ENCODE data around the gene RUNDC3A. TPM values are rescaled to one million over a fixed set of nuclear protein-coding genes. Genes with fewer than 3 reads are reported as not detected.
A peak's percentile ranks its signal among the peaks of the same experiment; 100 is the strongest.

The RUNDC3A gene
- total RNA-seq, 2 experiments from 2014 or later = not detected

GRCh38 chr17:44358066-44358465, 49.7 kb downstream of the RUNDC3A start:
- no peaks in the 10 kb centered on the region for H3K36me3 Mint-ChIP-seq (ENCODE audit: low read depth)
- CTCF ChIA-PET = interaction anchor here (2.3 kb wide), 1 partner anchor 12 kb away, joined by 9 read pairs; the partner anchor contains the start of gene GRN

GRCh38 chr17:44359006-44359405, 50.6 kb downstream of the RUNDC3A start:
- Mint-ChIP-seq H3K36me3 (ENCODE audit: low read depth) (no peaks in the 10 kb centered on the region), H3K27me3 (peaks cover 13% of the 10 kb centered on the region), H3K4me3 (peak overlapping the region; percentile 2), H3K9me3 (no peaks in the 10 kb centered on the region), H3K4me1 (ENCODE audit: low read depth) (peaks cover 8% of the 10 kb centered on the region), H3K27ac (no peak overlapping the region)
- POLR2A ChIA-PET = no interaction called here
- DNase-seq = no peak
- H3K27me3 ChIP-seq (ENCODE audit: control insufficient read depth in 1 of 2, insufficient read depth in 2 of 2, low read length in 2 of 2) = peaks cover 15 to 21% of the 10 kb centered on the region in 2 experiments
- H3K27ac ChIP-seq (ENCODE audit: low read depth in 1 of 2, low read length in 2 of 2) = no peak overlapping the region
- intact Hi-C loops (cut with DNase I, micrococcal nuclease) = no loop called here
- H3K36me3 ChIP-seq (ENCODE audit: insufficient read depth, low read length) = no peaks in the 10 kb centered on the region
- no peak for TF ChIP-seq CTCF (IDR thresholded peaks at IDR 0.05)
- no peak for ATAC-seq (ENCODE audit: poor library complexity)
- no peaks in the 10 kb centered on the region for H3K9me3 ChIP-seq (ENCODE audit: control insufficient read depth in 1 of 2, insufficient read depth in 1 of 2, low read length in 2 of 2)
- CTCF ChIA-PET = interaction anchor here (0.6 to 2.3 kb wide), 2 partner anchors 13 to 238 kb away, joined by 3 to 9 read pairs; partner anchors contain the start of gene GRN
- no peak overlapping the region for H3K4me3 ChIP-seq (ENCODE audit: low read length)
- peaks cover 12% of the 10 kb centered on the region for H3K4me1 ChIP-seq (ENCODE audit: insufficient read depth, low read length)

More at GRCh38 chr17:44358066-44358465, 49.7 kb downstream of the RUNDC3A start:
- Mint-ChIP-seq H3K4me3 (no peak overlapping the region), H3K4me1 (ENCODE audit: low read depth) (peaks cover 9% of the 10 kb centered on the region), H3K27ac (no peak overlapping the region), H3K9me3 (no peaks in the 10 kb centered on the region), H3K27me3 (peaks cover 11% of the 10 kb centered on the region)
- Histone ChIP-seq H3K9me3 (ENCODE audit: control insufficient read depth in 1 of 2, insufficient read depth in 1 of 2, low read length in 2 of 2) (no peaks in the 10 kb centered on the region), H3K4me1 (ENCODE audit: insufficient read depth, low read length) (peaks cover 9% of the 10 kb centered on the region), H3K27me3 (ENCODE audit: control insufficient read depth in 1 of 2, insufficient read depth in 2 of 2, low read length in 2 of 2) (peaks cover 15 to 17% of the 10 kb centered on the region in 2 experiments), H3K4me3 (ENCODE audit: low read length) (no peak overlapping the region), H3K36me3 (ENCODE audit: insufficient read depth, low read length) (no peaks in the 10 kb centered on the region), H3K27ac (ENCODE audit: low read depth in 1 of 2, low read length in 2 of 2) (no peak overlapping the region)
- ATAC-seq (ENCODE audit: poor library complexity) (no peak), DNase-seq (no peak)
- no peak for TF ChIP-seq CTCF (IDR thresholded peaks at IDR 0.05)
- intact Hi-C loops (cut with DNase I, micrococcal nuclease) = no loop called here
- POLR2A ChIA-PET = interaction anchor here (1.0 kb wide), 1 partner anchor 235 kb away, joined by 3 read pairs; the partner anchor contains the start of gene HDAC5

- H3K4me1 Mint-ChIP-seq (ENCODE audit: low read depth) = peaks cover 8% of the 10 kb centered on the region
- DNase-seq = no peak
These were observed 51.2 kb downstream of the RUNDC3A start for GRCh38 chr17:44359458-44360143.

More at GRCh38 chr17:44359458-44360143, 51.2 kb downstream of the RUNDC3A start:
- ChIA-PET CTCF (interaction anchor here (0.6 to 2.3 kb wide), 2 partner anchors 14 to 239 kb away, joined by 3 to 9 read pairs; partner anchors contain the start of gene GRN), POLR2A (no interaction called here)
- Mint-ChIP-seq H3K9me3 (no peaks in the 10 kb centered on the region), H3K4me3 (no peak overlapping the region), H3K27me3 (peaks cover 16% of the 10 kb centered on the region), H3K27ac (no peak overlapping the region), H3K36me3 (ENCODE audit: low read depth) (no peaks in the 10 kb centered on the region)
- intact Hi-C loops (cut with DNase I, micrococcal nuclease) = no loop called here
- peaks cover 15 to 21% of the 10 kb centered on the region in 2 experiments for H3K27me3 ChIP-seq (ENCODE audit: control insufficient read depth in 1 of 2, insufficient read depth in 2 of 2, low read length in 2 of 2)
- no peak for ATAC-seq (ENCODE audit: poor library complexity)
- no peak overlapping the region for H3K4me3 ChIP-seq (ENCODE audit: low read length)
- no peak overlapping the region for H3K27ac ChIP-seq (ENCODE audit: low read depth in 1 of 2, low read length in 2 of 2)
- no peaks in the 10 kb centered on the region for H3K9me3 ChIP-seq (ENCODE audit: control insufficient read depth in 1 of 2, insufficient read depth in 1 of 2, low read length in 2 of 2)
- H3K36me3 ChIP-seq (ENCODE audit: insufficient read depth, low read length) = no peaks in the 10 kb centered on the region
- peaks cover 13% of the 10 kb centered on the region for H3K4me1 ChIP-seq (ENCODE audit: insufficient read depth, low read length)
- no peak for TF ChIP-seq CTCF (IDR thresholded peaks at IDR 0.05)

Measured in CD4-positive, alpha-beta T cell (primary cell).